Measurements from ENCODE around the gene POLR3C.

DNA sequence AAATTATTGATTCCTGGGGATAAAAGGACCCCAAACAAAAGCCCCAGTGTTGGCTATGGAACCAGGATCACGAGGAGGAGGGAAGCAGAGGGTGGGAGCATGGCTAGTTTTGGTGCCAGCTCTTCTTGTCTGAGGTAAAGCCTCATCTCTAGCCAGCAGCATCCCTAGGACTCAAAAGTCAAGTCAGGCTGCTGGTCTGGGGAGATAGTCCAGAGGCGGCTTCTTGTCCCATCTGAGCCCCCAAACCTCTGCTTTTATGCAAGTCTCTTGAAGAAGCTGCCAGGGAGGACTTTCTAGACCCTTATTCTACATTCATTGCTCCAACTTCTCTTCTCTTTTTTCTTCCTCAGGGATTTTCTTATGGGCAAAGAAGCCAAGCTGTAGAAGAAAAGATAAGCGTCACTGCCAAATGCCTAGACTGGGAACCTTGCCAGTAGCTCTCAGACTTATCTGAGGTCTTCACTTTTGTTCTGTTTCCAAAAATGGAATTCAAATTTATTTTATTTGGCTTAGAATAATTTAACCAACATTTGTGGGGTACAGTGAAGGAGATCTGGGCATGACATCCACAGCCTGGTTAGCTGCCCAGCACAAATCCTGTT, 68.6 kb downstream of the POLR3C start:
- TF ChIP-seq POLR2AphosphoS5 (IDR thresholded peaks at IDR 0.05; ENCODE audit: low read depth, low read length) (no peak), POLR2A (IDR thresholded peaks at IDR 0.05; ENCODE audit: low read depth, low read length) (no peak), TAF1 (IDR thresholded peaks at IDR 0.05; ENCODE audit: low read depth, low read length) (no peak)

All from GM12891 (cell line).